Fibroblast of skin of left biceps (primary cell): ENCODE measurements around the gene ARAP1.

Experiments
- DNase-seq, 2 experiments: peaks; one replicate each; pipeline ENCODE4 v3.0.0-alpha.2; 2013; ENCODE audit warnings: low read depth in 2 of 2

ARAP1 gene

GRCh38 chr11:72668629-72669347 lies 83.4 kb downstream of the ARAP1 start:
- DNase-seq: no peak

GRCh38 chr11:72665911-72666472 lies 86.2 kb downstream of the ARAP1 start:
- DNase-seq: no peak

GRCh38 chr11:72662036-72662435 lies 90.2 kb downstream of the ARAP1 start:
- DNase-seq: no peak

- no peak for DNase-seq
Measured at GRCh38 chr11:72661486-72661885, 90.7 kb downstream of the ARAP1 start.

GRCh38 chr11:72658989-72659640 lies 93.1 kb downstream of the ARAP1 start:
- DNase-seq: no peak

GRCh38 chr11:72657411-72658100 lies 94.7 kb downstream of the ARAP1 start:
- no peak for DNase-seq

- DNase-seq: no peak
Measured at GRCh38 chr11:72655896-72656464, 96.2 kb downstream of the ARAP1 start.

GRCh38 chr11:72655014-72655413 lies 97.2 kb downstream of the ARAP1 start:
- DNase-seq: no peak

- DNase-seq: no peak
Measured at GRCh38 chr11:72653649-72654048, 98.6 kb downstream of the ARAP1 start.

GRCh38 chr11:72652873-72653630 lies 99.2 kb downstream of the ARAP1 start:
- no peak for DNase-seq

- DNase-seq: no peak
Measured at GRCh38 chr11:72652133-72652532, 100.1 kb downstream of the ARAP1 start.

- no peak for DNase-seq
Measured at GRCh38 chr11:72649215-72649976, 102.8 kb downstream of the ARAP1 start.

GRCh38 chr11:72648384-72649136 lies 103.6 kb downstream of the ARAP1 start:
- no peak for DNase-seq

- DNase-seq: no peak
Measured at GRCh38 chr11:72647882-72648281, 104.3 kb downstream of the ARAP1 start.

GRCh38 chr11:72646472-72646871 lies 105.7 kb downstream of the ARAP1 start:
- no peak for DNase-seq

GRCh38 chr11:72646024-72646423 lies 106.2 kb downstream of the ARAP1 start:
- no peak for DNase-seq

- DNase-seq: no peak
Measured at GRCh38 chr11:72643547-72643946, 108.7 kb downstream of the ARAP1 start.

GRCh38 chr11:72642884-72643522 lies 109.2 kb downstream of the ARAP1 start:
- no peak for DNase-seq
